H9 (cell line): ENCODE data around the gene SDHC. TPM values are rescaled to one million over a fixed set of nuclear protein-coding genes. Genes with fewer than 3 reads are reported as not detected.

Source experiments
- DNase-seq: peaks from one replicate; pipeline ENCODE4 v3.0.0-alpha.2; 2017
- H2AFZ ChIP-seq: one replicate; pipeline ENCODE4 v1.6.1; 2013; ENCODE audit warnings: mild to moderate bottlenecking, low read length, control low read depth, moderate library complexity
- H2AK5ac ChIP-seq: 2 replicates; pipeline ENCODE4 v1.6.1; 2013; ENCODE audit warnings: low read length, control low read depth, mixed read lengths; ENCODE audit not compliant: insufficient read length
- H2BK120ac ChIP-seq: one replicate; pipeline ENCODE4 v1.6.1; 2013; ENCODE audit warnings: low read depth, mild to moderate bottlenecking, low read length, control low read depth, inconsistent platforms; ENCODE audit not compliant: poor library complexity, severe bottlenecking
- H2BK12ac ChIP-seq: 2 replicates; pipeline ENCODE4 v1.6.1; 2013; ENCODE audit warnings: low read length, control low read depth, mixed read lengths, low read depth; ENCODE audit not compliant: insufficient read length
- H2BK15ac ChIP-seq: 2 replicates; pipeline ENCODE4 v1.6.1; 2013; ENCODE audit warnings: low read depth, low read length, control low read depth
- H2BK20ac ChIP-seq: one replicate; pipeline ENCODE4 v1.6.1; 2013; ENCODE audit warnings: low read depth, mild to moderate bottlenecking, low read length, control low read depth, inconsistent platforms; ENCODE audit not compliant: poor library complexity, severe bottlenecking
- H2BK5ac ChIP-seq: 2 replicates; pipeline ENCODE4 v1.6.1; 2013; ENCODE audit warnings: low read length, control low read depth, mixed read lengths; ENCODE audit not compliant: insufficient read length
- H3K14ac ChIP-seq: 2 replicates; pipeline ENCODE4 v1.6.1; 2013; ENCODE audit warnings: low read length, control low read depth; ENCODE audit not compliant: insufficient read depth
- H3K18ac ChIP-seq: 2 replicates; pipeline ENCODE4 v1.6.1; 2013; ENCODE audit warnings: low read depth, mild to moderate bottlenecking, mixed read lengths, low read length, control low read depth; ENCODE audit not compliant: insufficient read length
- H3K23ac ChIP-seq: 2 replicates; pipeline ENCODE4 v1.6.1; 2013; ENCODE audit warnings: low read length, control low read depth, mixed read lengths, low read depth; ENCODE audit not compliant: insufficient read length
- H3K23me2 ChIP-seq: 2 replicates; pipeline ENCODE4 v1.6.1; 2013; ENCODE audit warnings: low read depth, mild to moderate bottlenecking, mixed read lengths, low read length, control low read depth; ENCODE audit not compliant: insufficient read length, poor library complexity, severe bottlenecking
- H3K27ac ChIP-seq: 2 replicates; pipeline ENCODE4 v1.5.1; 2013; ENCODE audit warnings: low read length, control low read depth, mixed read lengths, low read depth; ENCODE audit not compliant: insufficient read length
- H3K27me3 ChIP-seq: 2 replicates; pipeline ENCODE4 v1.6.1; 2013; ENCODE audit warnings: low read length, control low read depth, inconsistent platforms; ENCODE audit not compliant: insufficient read depth
- H3K4ac ChIP-seq: 2 replicates; pipeline ENCODE4 v1.6.1; 2013; ENCODE audit warnings: low read depth, mild to moderate bottlenecking, control low read depth, inconsistent platforms, low read length, moderate library complexity
- H3K4me1 ChIP-seq: 2 replicates; pipeline ENCODE4 v1.6.1; 2013; ENCODE audit warnings: low read length, control low read depth, inconsistent platforms; ENCODE audit not compliant: insufficient read depth
- H3K4me2 ChIP-seq: 2 replicates; pipeline ENCODE4 v1.6.1; 2013; ENCODE audit warnings: low read length, control low read depth, mixed read lengths; ENCODE audit not compliant: insufficient read length, insufficient read depth
- H3K56ac ChIP-seq: 2 replicates; pipeline ENCODE4 v1.6.1; 2013; ENCODE audit warnings: low read depth, mild to moderate bottlenecking, mixed read lengths, low read length, control low read depth; ENCODE audit not compliant: insufficient read length
- H3K79me1 ChIP-seq: 2 replicates; pipeline ENCODE4 v1.6.1; 2013; ENCODE audit warnings: low read depth, mild to moderate bottlenecking, moderate library complexity, low read length, control low read depth, inconsistent platforms; ENCODE audit not compliant: insufficient read depth, poor library complexity, severe bottlenecking
- H3K79me2 ChIP-seq: 2 replicates; pipeline ENCODE4 v1.6.1; 2013; ENCODE audit warnings: low read length, control low read depth, inconsistent platforms; ENCODE audit not compliant: insufficient read depth
- H3K9ac ChIP-seq: 2 replicates; pipeline ENCODE4 v1.6.1; 2013; ENCODE audit warnings: low read length, control low read depth, mixed read lengths; ENCODE audit not compliant: insufficient read length; ENCODE audit errors: extremely low read depth
- H3K9me3 ChIP-seq: one replicate; pipeline ENCODE4 v1.6.1; 2013; ENCODE audit warnings: low read depth, low read length, inconsistent platforms; ENCODE audit not compliant: control insufficient read depth
- H3T11ph ChIP-seq: one replicate; pipeline ENCODE4 v1.6.1; 2013; ENCODE audit warnings: mild to moderate bottlenecking, low read length, control low read depth, inconsistent platforms
- H4K20me1 ChIP-seq: one replicate; pipeline ENCODE4 v1.6.1; 2013; ENCODE audit not compliant: control insufficient read depth, insufficient read length, insufficient read depth
- H4K5ac ChIP-seq: 2 replicates; pipeline ENCODE4 v1.6.1; 2013; ENCODE audit warnings: low read depth, mild to moderate bottlenecking, mixed read lengths, low read length, control low read depth; ENCODE audit not compliant: insufficient read length
- H4K8ac ChIP-seq: replicated peaks from 2 replicates; pipeline ENCODE4 v1.6.1; 2013; ENCODE audit warnings: low read length, control low read depth, mixed read lengths, low read depth; ENCODE audit not compliant: insufficient read length
- H4K91ac ChIP-seq: 2 replicates; pipeline ENCODE4 v1.6.1; 2013; ENCODE audit warnings: low read depth, mild to moderate bottlenecking, moderate library complexity, mixed read lengths, low read length, control low read depth; ENCODE audit not compliant: insufficient read length
- H3K27ac Mint-ChIP-seq, 3 experiments: 2 replicates in 2 of 3; 3 replicates in 1 of 3; pipeline ENCODE4 v1.8.0; 2020 to 2021; ENCODE audit warnings: mixed read lengths in 3 of 3, mild to moderate bottlenecking in 1 of 3, moderate library complexity in 1 of 3
- H3K27me3 Mint-ChIP-seq: 2 replicates; pipeline ENCODE4 v1.8.0; 2021; ENCODE audit warnings: low read depth, mild to moderate bottlenecking, moderate library complexity, mixed read lengths
- H3K36me3 Mint-ChIP-seq, 3 experiments: 2 replicates in 2 of 3; 3 replicates in 1 of 3; pipeline ENCODE4 v1.8.0; 2020 to 2021; ENCODE audit warnings: low read depth in 3 of 3, mixed read lengths in 3 of 3; ENCODE audit not compliant: insufficient read depth in 1 of 3
- H3K4me1 Mint-ChIP-seq, 2 experiments: 2 replicates each; pipeline ENCODE4 v1.8.0; 2020; ENCODE audit warnings: mixed read lengths in 2 of 2
- H3K4me3 Mint-ChIP-seq, 2 experiments: 2 replicates in 1 of 2; 3 replicates in 1 of 2; pipeline ENCODE4 v1.8.0; 2020 to 2021; ENCODE audit warnings: mild to moderate bottlenecking in 2 of 2, mixed read lengths in 2 of 2, moderate library complexity in 1 of 2
- H3K9me3 Mint-ChIP-seq, 2 experiments: 2 replicates in 1 of 2; 3 replicates in 1 of 2; pipeline ENCODE4 v1.8.0; 2020; ENCODE audit warnings: mild to moderate bottlenecking in 2 of 2, mixed read lengths in 2 of 2, moderate library complexity in 1 of 2
- WGBS: extraction: QIAGEN DNeasy Blood & Tissue Kit; methylation state at CpG from one replicate; pipeline ENCODE4 v1.1.7; 2013; ENCODE audit warnings: missing lambda C conversion rate, low lambda C conversion rate, mixed read lengths; ENCODE audit not compliant: insufficient read length; ENCODE audit errors: extremely low coverage; 5-methylcytosine and 5-hydroxymethylcytosine counted together
- total RNA-seq: library from RNA; stranded (reverse); gene quantifications from 2 replicates; pipeline ENCODE4 v1.2.1, GENCODE V29; 2021
- TF ChIP-seq, protein P1 (sequence below): fragments of 200-600 bp; sonication (generic); conservative IDR thresholded peaks from 3 replicates; pipeline ENCODE4 v1.8.0; 2021; ENCODE audit warnings: antibody characterized with exemption, mild to moderate bottlenecking

The SDHC gene
- total RNA-seq, 1 experiment from 2014 or later: 198 TPM

DNA sequence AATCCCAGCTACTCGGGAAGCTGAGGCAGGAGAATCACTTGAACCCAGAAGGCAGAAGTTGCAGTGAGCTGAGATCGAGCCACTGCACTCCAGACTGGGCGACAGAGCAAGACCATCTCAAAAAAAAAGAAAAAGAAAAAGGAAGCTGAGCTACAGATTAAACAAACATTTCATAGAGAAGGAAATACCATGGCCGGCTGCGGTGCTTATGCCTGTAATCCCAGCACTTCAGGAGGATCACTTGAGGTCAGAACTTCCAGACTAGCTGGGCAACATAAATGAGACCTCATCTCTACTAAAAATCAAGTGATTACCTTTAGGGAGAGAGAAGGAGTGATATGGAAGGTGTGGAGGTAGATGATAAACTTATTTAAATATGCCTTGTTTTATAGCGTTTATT, 67.5 kb downstream of the SDHC start:
- H3K56ac ChIP-seq: no peak overlapping the region
- H3K18ac ChIP-seq: no peak overlapping the region
- no peaks in the 10 kb centered on the region for H3K36me3 Mint-ChIP-seq
- no peak overlapping the region for H2BK15ac ChIP-seq
- H3K27me3 ChIP-seq: no peaks in the 10 kb centered on the region
- peaks cover 7 to 12% of the 10 kb centered on the region in 2 experiments; a peak in 3 of 4 replicates for H3K4me1 Mint-ChIP-seq
- H3K4me3 Mint-ChIP-seq: no peak overlapping the region
- no peak overlapping the region for H2BK5ac ChIP-seq
- H3K4me2 ChIP-seq: no peak overlapping the region
- H3K27ac Mint-ChIP-seq: no peak overlapping the region
- no peak for DNase-seq
- H2BK120ac ChIP-seq: no peak overlapping the region
- WGBS: no CpG with 5 or more reads among the region's 6 CpGs
- no peak overlapping the region for H3K23ac ChIP-seq
- H2AK5ac ChIP-seq: no peak overlapping the region
- no peaks in the 10 kb centered on the region for H3K23me2 ChIP-seq
- H4K20me1 ChIP-seq: no peaks in the 10 kb centered on the region
- no peaks in the 10 kb centered on the region for H3K9me3 ChIP-seq
- no peaks in the 10 kb centered on the region for H3K9me3 Mint-ChIP-seq
- H2AFZ ChIP-seq: no peak overlapping the region
- no peak overlapping the region for H3T11ph ChIP-seq
- H2BK12ac ChIP-seq: no peak overlapping the region
- H3K4me1 ChIP-seq: no peaks in the 10 kb centered on the region
- no peak overlapping the region for H3K14ac ChIP-seq
- no peaks in the 10 kb centered on the region for H3K79me1 ChIP-seq
- TF ChIP-seq, protein P1, sequence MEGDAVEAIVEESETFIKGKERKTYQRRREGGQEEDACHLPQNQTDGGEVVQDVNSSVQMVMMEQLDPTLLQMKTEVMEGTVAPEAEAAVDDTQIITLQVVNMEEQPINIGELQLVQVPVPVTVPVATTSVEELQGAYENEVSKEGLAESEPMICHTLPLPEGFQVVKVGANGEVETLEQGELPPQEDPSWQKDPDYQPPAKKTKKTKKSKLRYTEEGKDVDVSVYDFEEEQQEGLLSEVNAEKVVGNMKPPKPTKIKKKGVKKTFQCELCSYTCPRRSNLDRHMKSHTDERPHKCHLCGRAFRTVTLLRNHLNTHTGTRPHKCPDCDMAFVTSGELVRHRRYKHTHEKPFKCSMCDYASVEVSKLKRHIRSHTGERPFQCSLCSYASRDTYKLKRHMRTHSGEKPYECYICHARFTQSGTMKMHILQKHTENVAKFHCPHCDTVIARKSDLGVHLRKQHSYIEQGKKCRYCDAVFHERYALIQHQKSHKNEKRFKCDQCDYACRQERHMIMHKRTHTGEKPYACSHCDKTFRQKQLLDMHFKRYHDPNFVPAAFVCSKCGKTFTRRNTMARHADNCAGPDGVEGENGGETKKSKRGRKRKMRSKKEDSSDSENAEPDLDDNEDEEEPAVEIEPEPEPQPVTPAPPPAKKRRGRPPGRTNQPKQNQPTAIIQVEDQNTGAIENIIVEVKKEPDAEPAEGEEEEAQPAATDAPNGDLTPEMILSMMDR: no peak
- H4K5ac ChIP-seq: no peak overlapping the region
- H3K79me2 ChIP-seq: no peaks in the 10 kb centered on the region
- no peak overlapping the region for H4K8ac ChIP-seq
- no peak overlapping the region for H4K91ac ChIP-seq
- H3K9ac ChIP-seq: no peak overlapping the region
- H3K4ac ChIP-seq: no peak overlapping the region
- H2BK20ac ChIP-seq: no peak overlapping the region
- no peaks in the 10 kb centered on the region for H3K27me3 Mint-ChIP-seq
- no peak overlapping the region for H3K27ac ChIP-seq
